ENCODE results near the gene WDR35. TPM values are rescaled to one million over a fixed set of nuclear protein-coding genes. Genes with fewer than 3 reads are reported as not detected.
"Not testable (repeated sequence)": the region's sequence is repeated elsewhere in the genome, so short reads cannot be mapped to it uniquely, and the experiment has no call there.

Gene WDR35
- total RNA-seq, 1 experiment from 2014 or later = 7.2 TPM

DNA sequence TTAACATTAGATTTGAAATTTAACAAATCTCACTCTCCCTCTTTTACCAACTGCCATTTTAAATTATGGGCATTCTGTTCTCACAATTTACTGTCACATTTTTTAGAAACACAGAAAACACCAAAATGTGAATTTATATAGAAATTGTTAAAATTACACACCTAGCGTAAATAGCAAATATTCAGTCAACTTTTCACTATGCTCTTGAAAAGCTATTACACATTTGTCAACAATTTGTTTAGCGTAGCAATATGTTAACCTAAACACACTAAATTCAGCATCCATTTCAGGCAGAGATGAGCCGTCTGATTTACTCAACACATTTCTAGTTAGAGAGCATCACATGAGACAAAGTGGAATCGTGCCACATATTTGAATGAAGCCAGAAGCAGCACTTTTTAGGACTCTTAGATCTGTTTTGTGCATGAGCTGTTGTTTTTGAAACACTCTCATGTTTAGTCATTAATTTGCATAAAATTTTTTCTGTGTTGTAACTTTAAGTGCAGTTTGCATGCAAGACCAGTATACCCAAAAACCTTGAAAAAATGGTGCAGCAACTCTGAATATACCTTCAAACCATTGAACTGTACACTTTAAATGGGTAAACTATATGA is 96.3 kb downstream of the WDR35 start:
- H3K4me3 Mint-ChIP-seq (ENCODE audit: unreplicated experiment) = no peak overlapping the region
- no TSS peak for BruUV-seq (replicated peaks)
- no peak for DNase-seq
- intact Hi-C loops (cut with micrococcal nuclease; ENCODE audit: unreplicated experiment) = no loop called here
- ChIA-PET POLR2A (no interaction called here), CTCF (no interaction called here)
- no peaks in the 10 kb centered on the region for H3K4me1 Mint-ChIP-seq (ENCODE audit: low read depth, unreplicated experiment)
- no peak overlapping the region for H3K4me3 ChIP-seq (ENCODE audit: low read depth, low read length)
- H3K9me3 Mint-ChIP-seq (ENCODE audit: unreplicated experiment) = no peaks in the 10 kb centered on the region
- no peaks in the 10 kb centered on the region for H3K4me1 ChIP-seq
- H3K27me3 ChIP-seq (replicated peaks; ENCODE audit: control insufficient read depth, insufficient read depth, low read length) = no peaks in the 10 kb centered on the region
- TF ChIP-seq, protein P1, sequence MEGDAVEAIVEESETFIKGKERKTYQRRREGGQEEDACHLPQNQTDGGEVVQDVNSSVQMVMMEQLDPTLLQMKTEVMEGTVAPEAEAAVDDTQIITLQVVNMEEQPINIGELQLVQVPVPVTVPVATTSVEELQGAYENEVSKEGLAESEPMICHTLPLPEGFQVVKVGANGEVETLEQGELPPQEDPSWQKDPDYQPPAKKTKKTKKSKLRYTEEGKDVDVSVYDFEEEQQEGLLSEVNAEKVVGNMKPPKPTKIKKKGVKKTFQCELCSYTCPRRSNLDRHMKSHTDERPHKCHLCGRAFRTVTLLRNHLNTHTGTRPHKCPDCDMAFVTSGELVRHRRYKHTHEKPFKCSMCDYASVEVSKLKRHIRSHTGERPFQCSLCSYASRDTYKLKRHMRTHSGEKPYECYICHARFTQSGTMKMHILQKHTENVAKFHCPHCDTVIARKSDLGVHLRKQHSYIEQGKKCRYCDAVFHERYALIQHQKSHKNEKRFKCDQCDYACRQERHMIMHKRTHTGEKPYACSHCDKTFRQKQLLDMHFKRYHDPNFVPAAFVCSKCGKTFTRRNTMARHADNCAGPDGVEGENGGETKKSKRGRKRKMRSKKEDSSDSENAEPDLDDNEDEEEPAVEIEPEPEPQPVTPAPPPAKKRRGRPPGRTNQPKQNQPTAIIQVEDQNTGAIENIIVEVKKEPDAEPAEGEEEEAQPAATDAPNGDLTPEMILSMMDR (IDR thresholded peaks at IDR 0.05; ENCODE audit: insufficient read depth in 1 of 2, low read depth in 1 of 2, low read length in 1 of 2, severe bottlenecking in 1 of 2, unreplicated experiment in 1 of 2) = no peak
- no peak overlapping the region for H3K27ac Mint-ChIP-seq (ENCODE audit: unreplicated experiment)
- no peaks in the 10 kb centered on the region for H3K27me3 Mint-ChIP-seq (ENCODE audit: insufficient read depth, unreplicated experiment)
- H3K9me3 ChIP-seq = no peaks in the 10 kb centered on the region
- peaks cover 9% of the 10 kb centered on the region for H3K36me3 Mint-ChIP-seq (ENCODE audit: insufficient read depth, unreplicated experiment)
- H3K36me3 ChIP-seq (ENCODE audit: control insufficient read depth, insufficient read depth, low read length) = no peaks in the 10 kb centered on the region

DNA sequence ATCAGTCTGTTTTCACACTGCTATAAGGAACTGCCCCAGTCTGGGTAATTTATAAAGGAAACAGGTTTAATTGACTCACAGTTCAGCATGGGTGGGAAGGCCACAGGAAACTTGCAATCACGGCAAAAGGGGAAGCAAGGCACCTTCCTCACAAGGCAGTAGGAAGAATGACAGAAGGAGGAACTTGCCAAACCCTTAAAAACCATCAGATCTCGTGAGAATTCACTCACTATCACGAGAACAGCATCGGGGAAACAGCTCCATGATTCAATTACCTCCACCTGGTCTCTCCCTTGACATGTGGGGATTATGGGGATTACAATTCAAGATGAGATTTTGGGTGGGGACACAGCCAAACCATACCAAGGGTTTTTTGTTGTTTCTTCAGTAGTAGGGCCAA is 97.9 kb downstream of the WDR35 start:
- H3K9me3 ChIP-seq; H3K36me3 Mint-ChIP-seq (ENCODE audit: insufficient read depth, unreplicated experiment); H3K4me3 Mint-ChIP-seq (ENCODE audit: unreplicated experiment); H3K4me1 Mint-ChIP-seq (ENCODE audit: low read depth, unreplicated experiment); H3K27me3 Mint-ChIP-seq (ENCODE audit: insufficient read depth, unreplicated experiment); intact Hi-C loops (cut with micrococcal nuclease; ENCODE audit: unreplicated experiment); H3K4me3 ChIP-seq (ENCODE audit: low read depth, low read length); BruUV-seq (replicated peaks); DNase-seq; H3K36me3 ChIP-seq (ENCODE audit: control insufficient read depth, insufficient read depth, low read length); H3K27me3 ChIP-seq (replicated peaks; ENCODE audit: control insufficient read depth, insufficient read depth, low read length); CTCF ChIA-PET; H3K9me3 Mint-ChIP-seq (ENCODE audit: unreplicated experiment); H3K27ac Mint-ChIP-seq (ENCODE audit: unreplicated experiment); H3K4me1 ChIP-seq; POLR2A ChIA-PET: not testable (repeated sequence)

DNA sequence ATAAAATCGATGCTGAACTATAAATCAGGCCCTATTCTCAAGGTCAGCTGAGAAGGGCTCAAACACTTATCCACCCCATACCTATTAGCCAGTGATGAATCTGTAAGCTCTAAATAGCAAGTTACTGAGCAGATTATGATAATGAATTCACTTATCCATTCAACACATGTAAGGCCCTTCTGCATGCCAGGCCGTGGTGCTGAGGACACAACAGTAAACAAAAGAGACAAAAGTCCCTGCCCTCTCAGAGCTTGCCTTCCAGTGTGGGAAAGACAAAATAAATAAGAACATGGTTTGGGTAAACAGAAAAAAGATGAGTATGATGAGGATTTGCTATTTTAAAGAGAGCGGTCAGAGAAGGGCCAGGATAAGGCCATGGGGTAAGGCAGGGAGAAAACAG is 99.8 kb downstream of the WDR35 start:
- intact Hi-C loops (cut with micrococcal nuclease; ENCODE audit: unreplicated experiment) = no loop called here
- Mint-ChIP-seq H3K27me3 (ENCODE audit: insufficient read depth, unreplicated experiment) (no peaks in the 10 kb centered on the region), H3K9me3 (ENCODE audit: unreplicated experiment) (no peaks in the 10 kb centered on the region), H3K36me3 (ENCODE audit: insufficient read depth, unreplicated experiment) (no peaks in the 10 kb centered on the region), H3K4me1 (ENCODE audit: low read depth, unreplicated experiment) (no peaks in the 10 kb centered on the region), H3K4me3 (ENCODE audit: unreplicated experiment) (no peak overlapping the region), H3K27ac (ENCODE audit: unreplicated experiment) (no peak overlapping the region)
- Histone ChIP-seq H3K4me3 (ENCODE audit: low read depth, low read length) (no peak overlapping the region), H3K27me3 (replicated peaks; ENCODE audit: control insufficient read depth, insufficient read depth, low read length) (no peaks in the 10 kb centered on the region), H3K36me3 (ENCODE audit: control insufficient read depth, insufficient read depth, low read length) (no peaks in the 10 kb centered on the region), H3K9me3 (no peaks in the 10 kb centered on the region), H3K4me1 (no peaks in the 10 kb centered on the region)
- no TSS peak for BruUV-seq (replicated peaks)
- DNase-seq = no peak
- ChIA-PET POLR2A (no interaction called here), CTCF (no interaction called here)
- TF ChIP-seq, protein P1 (IDR thresholded peaks at IDR 0.05; ENCODE audit: insufficient read depth in 1 of 2, low read depth in 1 of 2, low read length in 1 of 2, severe bottlenecking in 1 of 2, unreplicated experiment in 1 of 2) = no peak

DNA sequence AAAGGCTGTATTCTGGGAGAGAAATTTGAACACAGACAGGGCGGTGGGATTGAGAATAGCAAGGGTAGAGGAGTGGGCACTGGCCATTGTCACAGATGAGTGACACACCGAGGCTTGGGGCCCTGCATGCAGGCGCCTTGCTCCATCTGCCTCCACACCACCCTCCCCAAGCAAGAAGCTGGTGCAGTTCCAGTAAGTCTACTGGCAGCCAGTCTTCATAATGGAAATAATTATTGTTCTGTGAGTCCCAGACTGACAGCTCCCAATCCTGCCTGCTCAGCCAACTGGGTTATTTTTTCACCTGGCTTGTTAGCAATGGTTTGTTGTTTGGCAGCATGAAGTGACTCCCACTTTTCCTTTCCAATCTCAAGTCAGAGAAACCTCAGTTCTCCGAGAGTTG is 101.1 kb downstream of the WDR35 start:
- no peak overlapping the region for H3K4me3 ChIP-seq (ENCODE audit: low read depth, low read length)
- Mint-ChIP-seq H3K27ac (ENCODE audit: unreplicated experiment) (no peak overlapping the region), H3K4me1 (ENCODE audit: low read depth, unreplicated experiment) (no peaks in the 10 kb centered on the region), H3K27me3 (ENCODE audit: insufficient read depth, unreplicated experiment) (no peaks in the 10 kb centered on the region), H3K9me3 (ENCODE audit: unreplicated experiment) (no peaks in the 10 kb centered on the region), H3K4me3 (ENCODE audit: unreplicated experiment) (no peak overlapping the region), H3K36me3 (ENCODE audit: insufficient read depth, unreplicated experiment) (no peaks in the 10 kb centered on the region)
- no peaks in the 10 kb centered on the region for H3K27me3 ChIP-seq (replicated peaks; ENCODE audit: control insufficient read depth, insufficient read depth, low read length)
- ChIA-PET POLR2A (no interaction called here), CTCF (no interaction called here)
- TF ChIP-seq, protein P1 (IDR thresholded peaks at IDR 0.05; ENCODE audit: insufficient read depth in 1 of 2, low read depth in 1 of 2, low read length in 1 of 2, severe bottlenecking in 1 of 2, unreplicated experiment in 1 of 2) = no peak
- no TSS peak for BruUV-seq (replicated peaks)
- no peaks in the 10 kb centered on the region for H3K4me1 ChIP-seq
- intact Hi-C loops (cut with micrococcal nuclease; ENCODE audit: unreplicated experiment) = no loop called here
- no peak for DNase-seq
- H3K9me3 ChIP-seq = no peaks in the 10 kb centered on the region
- no peaks in the 10 kb centered on the region for H3K36me3 ChIP-seq (ENCODE audit: control insufficient read depth, insufficient read depth, low read length)
